Measurements from ENCODE around the gene SCD5.

Gene SCD5

GRCh38 chr4:82792912-82793649, 5.5 kb downstream of the SCD5 start:
- no peak for FAIRE-seq

DNA sequence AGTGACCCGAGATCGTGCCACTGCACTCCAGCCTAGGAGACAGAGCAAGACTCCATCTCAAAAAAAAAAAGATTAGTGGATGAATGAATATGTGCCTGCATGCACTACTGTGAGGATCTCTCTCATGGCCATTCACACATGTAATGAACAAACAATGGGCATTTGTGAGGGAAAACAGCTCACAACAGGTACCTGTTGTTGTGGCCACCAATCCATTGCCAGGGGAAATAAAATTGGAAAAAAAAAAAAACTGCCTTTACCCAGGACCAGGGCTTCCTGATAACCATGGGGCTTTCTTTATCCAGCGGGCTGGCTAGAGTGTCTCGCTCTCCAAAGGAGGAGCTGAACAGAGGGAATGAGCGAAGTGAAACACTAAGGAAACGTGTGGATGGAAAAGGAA, 7.4 kb downstream of the SCD5 start:
- FAIRE-seq: no peak

GRCh38 chr4:82790060-82790660, 8.4 kb downstream of the SCD5 start:
- no peak for FAIRE-seq

DNA sequence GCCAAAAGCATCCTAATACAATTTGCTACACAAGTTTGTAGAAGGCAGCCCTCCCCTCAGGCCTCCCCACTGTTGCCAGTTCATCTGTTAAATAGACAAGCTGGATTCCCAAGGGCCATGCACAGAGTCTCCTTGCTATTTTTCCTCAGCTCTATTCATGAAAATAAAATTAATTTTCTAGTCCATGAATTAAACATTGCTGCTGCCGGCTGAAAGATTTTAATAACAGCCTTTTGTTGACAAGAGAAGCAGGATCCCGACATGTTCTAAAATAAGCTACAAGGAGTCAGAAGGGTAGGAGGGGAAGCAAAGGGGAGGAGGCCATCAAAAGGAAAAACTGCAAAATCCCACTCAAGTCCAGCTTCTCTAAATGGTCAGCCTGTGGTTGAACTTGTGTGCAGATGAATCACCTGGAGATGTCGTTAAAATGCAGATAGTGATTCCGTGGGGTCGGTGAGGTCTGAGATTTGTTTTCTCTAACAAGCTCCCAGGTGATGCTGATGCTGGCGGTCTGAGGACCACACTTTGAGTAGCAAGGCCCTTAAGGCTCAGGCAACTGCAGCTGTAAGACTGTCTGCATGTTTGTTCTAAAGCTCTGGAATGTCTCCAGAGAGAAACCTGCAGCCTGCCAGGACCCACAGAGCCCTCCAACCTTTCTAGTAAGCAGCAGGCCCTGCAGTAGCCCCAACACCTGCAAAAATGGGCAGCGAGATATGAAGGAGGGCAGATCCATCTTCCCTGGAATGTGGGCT, 9.4 kb downstream of the SCD5 start:
- no peak for FAIRE-seq

DNA sequence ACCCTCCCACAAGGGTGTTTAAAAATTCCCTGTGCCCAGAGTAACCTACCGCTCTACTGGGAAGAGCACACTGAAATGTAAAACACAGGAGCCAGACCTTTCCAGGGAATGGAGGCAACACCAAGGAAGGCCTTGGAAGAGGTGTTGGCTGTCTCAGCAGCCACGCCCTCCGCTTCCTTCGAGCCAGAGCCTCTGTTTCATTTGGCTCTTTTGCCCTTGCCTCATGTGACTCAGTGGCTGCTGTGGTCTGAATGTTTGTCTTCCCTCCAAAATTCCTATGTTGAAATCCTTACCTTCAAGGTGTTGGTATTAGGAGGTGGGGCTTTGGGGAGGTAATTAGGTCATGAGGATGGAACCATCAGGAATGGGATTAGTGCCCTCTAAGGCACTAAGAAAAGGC, 11.3 kb downstream of the SCD5 start:
- no peak for FAIRE-seq

DNA sequence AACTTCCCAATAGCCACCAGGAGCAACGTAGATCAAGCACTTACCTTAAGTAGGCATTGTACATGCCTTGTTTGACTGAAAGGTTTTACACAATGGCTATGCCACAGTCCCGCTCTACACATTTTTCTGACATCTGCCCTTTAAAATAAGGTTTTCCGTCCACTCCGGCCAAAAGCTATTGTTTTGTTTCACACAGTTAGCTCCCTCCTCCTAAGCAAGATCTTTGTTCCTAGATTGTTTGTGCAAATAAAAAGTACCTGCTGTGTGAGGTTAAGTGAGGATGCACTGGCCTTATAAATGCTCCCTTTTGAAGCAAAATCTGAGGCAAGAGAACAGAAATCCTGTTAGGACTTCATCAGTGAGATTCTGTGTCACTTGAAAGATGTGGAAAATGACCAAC, 11.8 kb downstream of the SCD5 start:
- FAIRE-seq: no peak

- FAIRE-seq: peak; percentile 21
Observed at GRCh38 chr4:82785611-82786400, 12.8 kb downstream of the SCD5 start.

- FAIRE-seq: no peak
Observed at GRCh38 chr4:82784681-82785610, 13.7 kb downstream of the SCD5 start.

DNA sequence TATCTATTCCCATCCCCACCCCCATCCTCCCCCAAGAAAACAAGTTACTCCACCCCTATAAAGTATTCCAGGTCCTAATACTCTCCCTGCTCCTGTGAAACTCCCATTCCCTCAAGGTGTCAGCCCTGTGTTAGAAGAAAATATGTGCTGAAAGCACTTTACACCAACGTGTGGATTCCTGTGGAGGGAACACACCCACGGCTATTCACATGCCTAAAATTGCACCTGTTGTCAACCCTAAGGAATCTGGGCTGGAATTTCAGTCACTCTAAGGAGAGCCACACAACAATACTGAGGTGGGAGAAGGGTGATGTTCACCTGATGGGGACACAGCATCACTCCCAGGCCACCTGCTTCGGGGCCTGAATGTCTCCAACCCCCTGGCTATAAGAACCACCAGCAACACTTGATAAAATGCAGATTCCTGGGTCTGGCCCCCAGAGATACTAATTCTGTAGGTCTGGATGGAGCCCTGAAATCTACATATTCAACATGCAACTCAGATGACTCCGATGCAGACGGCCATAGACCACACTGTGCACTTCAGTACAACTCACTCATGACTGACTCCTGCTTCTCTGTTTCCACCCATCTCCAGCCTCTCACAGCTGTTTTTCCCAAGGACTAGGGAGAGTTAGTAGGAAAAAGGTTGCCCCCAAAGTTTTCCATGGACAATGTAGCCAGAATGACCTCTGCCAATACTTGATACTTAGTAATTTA, 15.8 kb downstream of the SCD5 start:
- FAIRE-seq: no peak

GRCh38 chr4:82780752-82781231, 17.8 kb downstream of the SCD5 start:
- FAIRE-seq: peak; percentile 17

- FAIRE-seq: no peak
Observed at GRCh38 chr4:82780170-82780751, 18.3 kb downstream of the SCD5 start.

- FAIRE-seq: no peak
Observed at GRCh38 chr4:82779032-82779431, 19.6 kb downstream of the SCD5 start.

DNA sequence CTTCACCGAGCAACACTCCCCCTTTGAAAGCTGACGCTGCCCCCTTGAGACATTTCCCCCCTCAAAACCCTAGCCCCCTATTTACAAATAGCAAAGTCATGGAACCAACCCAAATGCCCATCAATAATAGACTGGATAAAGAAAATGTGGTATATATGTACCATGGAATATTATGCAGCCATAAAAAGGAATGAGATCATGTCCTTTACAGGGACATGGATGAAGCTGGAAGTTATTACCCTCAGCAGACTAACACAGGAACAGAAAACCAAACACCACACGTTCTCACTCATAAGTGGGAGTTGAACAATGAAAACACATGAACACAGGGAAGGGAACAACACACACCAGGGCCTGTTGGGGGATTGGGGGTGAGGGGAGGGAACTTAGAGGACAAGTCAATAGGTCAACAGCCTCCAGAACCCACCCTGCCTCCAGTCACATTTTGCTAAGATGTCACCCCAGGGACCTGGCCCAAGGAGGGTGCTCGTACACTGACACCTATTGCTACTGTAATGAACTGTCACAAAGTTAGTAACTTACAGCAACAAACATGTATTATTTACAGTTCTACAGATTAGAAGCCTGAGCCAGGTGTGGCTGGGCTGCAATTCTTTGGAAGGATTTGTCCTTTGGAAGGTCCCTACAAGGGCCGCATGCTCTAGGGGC, 20.6 kb downstream of the SCD5 start:
- FAIRE-seq: no peak

GRCh38 chr4:82776925-82777542, 21.6 kb downstream of the SCD5 start:
- no peak for FAIRE-seq

DNA sequence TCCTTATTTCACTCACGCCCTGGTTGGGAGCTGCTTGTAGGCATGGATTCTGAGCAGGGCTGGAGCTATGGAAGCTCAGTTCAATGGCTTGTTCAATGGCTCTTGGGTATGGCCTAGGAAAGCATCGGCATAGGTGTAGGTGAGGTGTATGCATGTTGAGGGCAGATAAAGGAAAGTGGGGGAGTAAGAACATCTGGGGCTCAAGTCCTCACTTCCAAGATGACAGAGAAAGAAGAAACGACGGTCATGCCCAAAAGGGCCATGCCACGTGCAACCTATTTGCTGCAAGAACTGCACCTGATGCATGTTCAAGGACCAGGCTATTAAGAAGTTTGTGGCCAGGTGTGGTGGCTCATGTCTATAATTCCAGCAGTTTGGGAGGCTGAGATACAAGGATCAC, 23.4 kb downstream of the SCD5 start:
- FAIRE-seq: no peak

DNA sequence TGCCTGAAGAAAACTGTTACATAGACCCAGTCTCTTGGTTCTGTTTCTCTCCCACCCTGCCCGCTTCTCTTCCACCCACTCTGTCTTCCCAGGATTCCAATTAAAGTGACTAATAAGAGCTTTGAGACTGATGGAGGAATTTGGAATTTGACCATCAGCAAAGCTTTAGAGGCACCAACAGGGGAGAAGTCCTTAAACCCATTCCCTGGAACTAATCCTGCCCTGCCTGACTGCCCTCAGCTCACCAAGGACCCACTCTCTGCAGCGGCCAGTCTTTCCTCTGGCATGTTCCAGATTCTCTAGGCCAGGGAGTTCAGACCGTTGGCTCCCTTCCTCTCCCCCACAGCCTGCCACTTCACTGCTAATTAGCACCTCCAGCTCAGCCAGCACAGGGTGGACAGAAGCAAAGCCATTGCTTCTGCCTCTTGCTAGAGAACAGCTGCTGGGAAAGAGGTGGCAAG, 23.9 kb downstream of the SCD5 start:
- no peak for FAIRE-seq

- FAIRE-seq: no peak
Observed at GRCh38 chr4:82773057-82773456, 25.5 kb downstream of the SCD5 start.

- FAIRE-seq: no peak
Observed at GRCh38 chr4:82770607-82771006, 28.0 kb downstream of the SCD5 start.

- no peak for FAIRE-seq
Observed at GRCh38 chr4:82765134-82765533, 33.5 kb downstream of the SCD5 start.

GRCh38 chr4:82761229-82761628, 37.4 kb downstream of the SCD5 start:
- no peak for FAIRE-seq
